HepG2 (cell line): ENCODE data around the gene CMTM3. TPM values are rescaled to one million over a fixed set of nuclear protein-coding genes. Genes with fewer than 3 reads are reported as not detected.

Source experiments
- ARID4A ChIP-seq: sonication (generic); formaldehyde crosslinking; IDR thresholded peaks from 2 replicates; pipeline ENCODE4 v1.5.0; 2020; ENCODE audit warnings: mild to moderate bottlenecking, missing genetic modification reagents, borderline replicate concordance
- ATF4 ChIP-seq, 2 experiments: fragments of 450-650 bp in 1 of 2; sonication (generic) in 1 of 2; formaldehyde crosslinking; IDR thresholded peaks; 2 replicates each; pipeline versions ENCODE4 v1.5.0 to v1.8.0; 2020 to 2022; ENCODE audit warnings: mild to moderate bottlenecking in 1 of 2, missing genetic modification reagents in 1 of 2
- CBFB ChIP-seq: sonication (generic); formaldehyde crosslinking; IDR thresholded peaks from 2 replicates; pipeline ENCODE4 v1.4.0; 2020; ENCODE audit warnings: missing genetic modification reagents
- CHCHD3 ChIP-seq: sonication (generic); formaldehyde crosslinking; IDR thresholded peaks from 2 replicates; pipeline ENCODE4 v1.8.0; 2022; ENCODE audit warnings: mild to moderate bottlenecking, missing genetic modification reagents, moderate library complexity
- HMGA1 ChIP-seq: sonication (generic); formaldehyde crosslinking; conservative IDR thresholded peaks from 2 replicates; pipeline ENCODE4 v1.4.0; 2020; ENCODE audit warnings: missing genetic modification reagents
- KMT2B ChIP-seq: IDR thresholded peaks from 2 replicates; pipeline ENCODE4 v1.6.1; 2016; ENCODE audit warnings: missing genetic modification reagents, missing compliant biosample characterization
- LRRFIP1 ChIP-seq: sonication (generic); formaldehyde crosslinking; conservative IDR thresholded peaks from 2 replicates; pipeline ENCODE4 v1.4.0; 2020; ENCODE audit warnings: missing genetic modification reagents
- MIXL1 ChIP-seq: IDR thresholded peaks from 2 replicates; pipeline ENCODE4 v1.6.1; 2016
- NPAS2 ChIP-seq: sonication (generic); formaldehyde crosslinking; IDR thresholded peaks from 2 replicates; pipeline ENCODE4 v1.8.0; 2022; ENCODE audit warnings: mild to moderate bottlenecking, missing genetic modification reagents, borderline replicate concordance
- PHF21A ChIP-seq: sonication (generic); formaldehyde crosslinking; IDR thresholded peaks from 2 replicates; pipeline ENCODE4 v1.5.0; 2020; ENCODE audit warnings: mild to moderate bottlenecking, missing genetic modification reagents
- SIX4 ChIP-seq: sonication (generic); formaldehyde crosslinking; IDR thresholded peaks from 2 replicates; pipeline ENCODE4 v1.4.0; 2020; ENCODE audit warnings: missing genetic modification reagents
- SMAD3 ChIP-seq: sonication (generic); formaldehyde crosslinking; IDR thresholded peaks from 2 replicates; pipeline ENCODE4 v1.4.0; 2020; ENCODE audit warnings: missing genetic modification reagents
- SMARCC2 ChIP-seq: fragments of 450-650 bp; IDR thresholded peaks from 2 replicates; pipeline ENCODE4 v1.6.1; 2017; ENCODE audit warnings: antibody characterized with exemption, mild to moderate bottlenecking
- TBX3 ChIP-seq: fragments of 450-650 bp; IDR thresholded peaks from 2 replicates; pipeline ENCODE4 v1.6.1; 2017; ENCODE audit warnings: antibody characterized with exemption, mild to moderate bottlenecking, inconsistent platforms, borderline replicate concordance
- ZNF235 ChIP-seq: sonication (generic); formaldehyde crosslinking; IDR thresholded peaks from 2 replicates; pipeline ENCODE4 v1.8.1; 2023; ENCODE audit warnings: mild to moderate bottlenecking, missing genetic modification reagents, borderline replicate concordance
- ZNF512 ChIP-seq: sonication (generic); formaldehyde crosslinking; IDR thresholded peaks from 2 replicates; pipeline ENCODE4 v1.4.0; 2020; ENCODE audit warnings: mild to moderate bottlenecking, missing genetic modification reagents
- ZNF543 ChIP-seq: sonication (generic); formaldehyde crosslinking; IDR thresholded peaks from 2 replicates; pipeline ENCODE4 v1.4.0; 2020; ENCODE audit warnings: mild to moderate bottlenecking, missing genetic modification reagents
- ZNF841 ChIP-seq: sonication (generic); formaldehyde crosslinking; IDR thresholded peaks from 2 replicates; pipeline ENCODE4 v1.8.1; 2023; ENCODE audit warnings: missing genetic modification reagents, borderline replicate concordance
- ZSCAN25 ChIP-seq: sonication (generic); formaldehyde crosslinking; IDR thresholded peaks from 2 replicates; pipeline ENCODE4 v1.8.0; 2022; ENCODE audit warnings: mild to moderate bottlenecking, missing genetic modification reagents
- polyA plus RNA-seq, 8 experiments: library from polyadenylated mRNA; depleted of rRNA in 3 of 8; stranded (reverse) in 7 of 8; unstranded in 1 of 8; fragments of >200 nt; fragmentation: Illumina TruSeq in 4 of 8; extraction: Trizol in 4 of 8; gene quantifications; 2 replicates each; pipeline versions ENCODE4 v1.2.1 to v1.2.3, GENCODE V29; 2011 to 2016; ENCODE audit warnings: low read depth in 4 of 8, missing spikeins in 1 of 8, mixed read lengths in 1 of 8; ENCODE audit not compliant: insufficient read depth in 1 of 8
- total RNA-seq, 5 experiments: library from RNA; depleted of rRNA; stranded (reverse); fragments of >200 nt; fragmentation: Illumina TruSeq; extraction: Trizol; gene quantifications; 2 replicates each; pipeline ENCODE4 v1.2.3, GENCODE V29; 2016; ENCODE audit warnings: low read depth in 1 of 5

CMTM3 gene
- total and polyA plus RNA-seq, 2 of the 13 experiments (the other 11 are each of a cell fraction or from before 2014, with no cell fraction given) = 29.2 to 48.7 TPM

- TF ChIP-seq LRRFIP1 = no peak
- no peak for TF ChIP-seq HMGA1 (CRISPR knock-in tag)
- no peak for TF ChIP-seq SIX4 (CRISPR knock-in tag)
- no peak for TF ChIP-seq ZNF841
- TF ChIP-seq CBFB = peak; percentile 96
- 0 out of 2 replicates have a peak, but pooled peaks have one; percentile 57 for TF ChIP-seq ZSCAN25 (CRISPR knock-in tag)
- peak; percentile 77; the same call in 1 of the 2 replicates for TF ChIP-seq ARID4A (CRISPR knock-in tag)
- TF ChIP-seq ZNF543 (CRISPR knock-in tag) = peak; percentile 81; the same call in 1 of the 2 replicates
- no peak for TF ChIP-seq CHCHD3 (CRISPR knock-in tag)
- TF ChIP-seq PHF21A = 0 out of 2 replicates have a peak, but pooled peaks have one; percentile 26
- no peak for TF ChIP-seq ZNF512 (CRISPR knock-in tag)
- TF ChIP-seq KMT2B (CRISPR knock-in tag) = peak; percentile 62; the same call in 1 of the 2 replicates
- TF ChIP-seq SMARCC2 = no peak
- no peak for TF ChIP-seq NPAS2 (CRISPR knock-in tag)
- peak in 1 of 2 experiments; percentile 28; a peak in 1 of 4 replicates for TF ChIP-seq ATF4 (CRISPR knock-in tag; IDR thresholded peaks at IDR 0.05)
- no peak for TF ChIP-seq ZNF235 (CRISPR knock-in tag)
- TF ChIP-seq MIXL1 = peak; percentile 53; the same call in 1 of the 2 replicates
- TF ChIP-seq TBX3 = no peak
- peak; percentile 71; the same call in 1 of the 2 replicates for TF ChIP-seq SMAD3 (CRISPR knock-in tag)
Measured at GRCh38 chr16:66608241-66609138, 4.0 kb downstream of the CMTM3 start (continued).
